ENCODE data around the gene RSPRY1. TPM values are rescaled to one million over a fixed set of nuclear protein-coding genes. Genes with fewer than 3 reads are reported as not detected.

The RSPRY1 gene
- total and polyA plus RNA-seq, 2 of the 8 experiments (the other 6 are each of a cell fraction or from before 2014, with no cell fraction given): 11.5 to 32.5 TPM

DNA sequence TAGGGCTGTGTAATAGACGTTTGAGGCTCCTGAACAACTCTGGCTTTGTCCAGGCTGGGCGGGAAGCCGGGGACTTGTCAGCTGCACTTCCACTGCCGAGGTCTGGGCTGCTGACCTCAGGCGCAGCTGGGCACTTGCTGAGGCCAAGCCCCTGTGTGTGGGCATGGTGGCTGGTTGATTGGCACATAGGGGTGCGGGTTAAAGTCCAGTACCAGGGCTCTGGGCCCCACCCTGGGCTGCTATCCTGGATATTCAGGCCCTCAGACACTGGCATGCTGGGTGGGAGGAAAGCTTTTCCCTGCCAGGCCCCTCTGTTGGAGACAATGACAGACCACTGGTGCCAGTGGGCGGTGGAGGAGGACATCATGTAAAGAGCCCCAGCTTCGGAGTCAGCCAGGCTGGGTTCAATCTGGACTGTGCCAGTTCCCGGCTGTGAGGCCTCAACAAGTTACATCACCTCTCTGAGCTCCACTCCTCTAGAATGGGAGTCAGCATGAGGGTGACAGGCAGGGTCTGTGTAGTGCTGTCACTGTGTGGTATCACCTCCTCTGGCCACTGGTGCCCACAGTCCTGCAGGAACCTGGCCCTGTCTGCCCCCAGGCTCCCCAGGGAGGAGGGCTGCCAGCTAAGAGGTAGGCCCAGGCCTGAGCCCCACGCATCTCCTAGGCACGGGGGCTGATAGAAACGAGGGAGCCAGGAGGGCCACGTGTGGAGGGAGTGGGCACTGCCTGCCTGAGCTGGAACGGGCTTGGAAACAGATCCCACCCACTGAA, 42.8 kb upstream of the RSPRY1 start:
- no peak for DNase-seq (ENCODE audit: low read depth in 1 of 2, low spot score in 2 of 2)
- H3K4me2 ChIP-seq (ENCODE audit: insufficient read depth in 1 of 2, low read depth in 2 of 2, low read length in 2 of 2): no peak overlapping the region
- no peak overlapping the region for H2AK5ac ChIP-seq (ENCODE audit: low read depth, low read length)
- H3K9me3 ChIP-seq (ENCODE audit: insufficient read depth in 2 of 2, low read depth in 1 of 2, low read length in 1 of 2): no peaks in the 10 kb centered on the region
- ChIA-PET POLR2A (ENCODE audit: partially characterized antibody) (interaction anchor here (0.9 to 1.6 kb wide), 6 partner anchors 9 to 42 kb away, joined by 3 to 5 read pairs (median 4); partner anchors contain the start of genes PSME3IP1 and RSPRY1), CTCF (ENCODE audit: partially characterized antibody) (interaction anchor here (1.3 to 4.2 kb wide), 5 partner anchors 8 to 179 kb away, joined by 4 to 32 read pairs (median 7); partner anchors contain the start of gene CPNE2)
- no peak overlapping the region for H2BK20ac ChIP-seq (ENCODE audit: low read length)
- H3K9ac ChIP-seq (replicated peaks in 1 of 4; ENCODE audit: extremely low read depth in 1 of 4, low read depth in 3 of 4, low read length in 3 of 4): no peak overlapping the region
- H4K20me1 ChIP-seq (replicated peaks in 1 of 2; ENCODE audit: control insufficient read depth in 1 of 2, insufficient read depth in 2 of 2, low read length in 2 of 2): no peaks in the 10 kb centered on the region
- H3K79me1 ChIP-seq (ENCODE audit: low read depth, low read length): no peaks in the 10 kb centered on the region
- H2BK5ac ChIP-seq (ENCODE audit: low read depth, low read length): no peak overlapping the region
- no peaks in the 10 kb centered on the region for H3K27me3 ChIP-seq (replicated peaks in 1 of 4; ENCODE audit: control insufficient read depth in 3 of 4, extremely low read depth in 1 of 4, insufficient read depth in 3 of 4, low read length in 3 of 4)
- H3K23me2 ChIP-seq (ENCODE audit: low read depth, low read length): no peaks in the 10 kb centered on the region
- no peak overlapping the region for H4K8ac ChIP-seq (ENCODE audit: extremely low read depth, insufficient read depth, low read length)
- H2BK12ac ChIP-seq (ENCODE audit: low read depth, low read length): peak overlapping the region; percentile 68; the same call in 1 of the 2 replicates
- peak overlapping the region; percentile 81 for H4K91ac ChIP-seq (replicated peaks; ENCODE audit: insufficient read length, low read length)
- no peak overlapping the region; the same call in 1 of the 2 replicates for H3K27ac ChIP-seq (ENCODE audit: low read depth, low read length)
- no peak for TF ChIP-seq CHD2 (IDR thresholded peaks at IDR 0.05; ENCODE audit: low read length)
- no peak for TF ChIP-seq E2F6 (IDR thresholded peaks at IDR 0.05)
- TF ChIP-seq NANOG (IDR thresholded peaks at IDR 0.05; ENCODE audit: insufficient read depth, low read depth, low read length, poor library complexity, severe bottlenecking): no peak
- no peak for TF ChIP-seq POLR2A (IDR thresholded peaks at IDR 0.05; ENCODE audit: control extremely low read depth in 1 of 2, low read depth in 2 of 2, low read length in 2 of 2)
- no peak for TF ChIP-seq GTF2F1 (IDR thresholded peaks at IDR 0.05; ENCODE audit: borderline replicate concordance, low read depth, low read length)
- TF ChIP-seq KDM1A (IDR thresholded peaks at IDR 0.05; ENCODE audit: borderline replicate concordance, low read length): no peak
- 89% methylated on average over 12 of the region's 14 CpGs; no CpG with 5 or more reads in 1 of the 2 experiments for WGBS, 2 experiments (ENCODE audit: extremely low coverage in 1 of 2, insufficient coverage in 1 of 2, insufficient read length in 1 of 2, insufficient replicate concordance in 2 of 2, low coverage in 1 of 2, low lambda C conversion rate in 2 of 2, missing lambda C conversion rate in 1 of 2)
- no peak overlapping the region for H3K56ac ChIP-seq (replicated peaks; ENCODE audit: insufficient read length, low read depth, low read length)
- peak overlapping the region; percentile 72; the same call in 1 of the 2 replicates for H2BK15ac ChIP-seq (ENCODE audit: low read length)
- FAIRE-seq: no peak
- H3K18ac ChIP-seq (ENCODE audit: extremely low read depth, low read length): no peak overlapping the region; the same call in 1 of the 2 replicates
- no peaks in the 10 kb centered on the region for H3K36me3 ChIP-seq (ENCODE audit: control insufficient read depth in 2 of 4, insufficient read depth in 4 of 4, low read length in 3 of 4)
- no peak overlapping the region for H2AFZ ChIP-seq (ENCODE audit: low read length)
- H3K23ac ChIP-seq (ENCODE audit: insufficient read length): no peak overlapping the region
- no peak overlapping the region for H3K14ac ChIP-seq (ENCODE audit: insufficient read length)
- H3K79me2 ChIP-seq (ENCODE audit: control insufficient read depth in 1 of 2, insufficient read depth in 2 of 2, low read length in 2 of 2): no peaks in the 10 kb centered on the region
- peaks cover 4 to 23% (median 13%) of the 10 kb centered on the region in 4 experiments for H3K4me1 ChIP-seq (replicated peaks in 1 of 4; ENCODE audit: control insufficient read depth in 3 of 4, insufficient read depth in 4 of 4, low read length in 3 of 4)
- H3K4me3 ChIP-seq (ENCODE audit: extremely low read depth in 1 of 4, insufficient read depth in 2 of 4, low read depth in 3 of 4, low read length in 4 of 4): no peak overlapping the region
- no peak overlapping the region for H4K5ac ChIP-seq (ENCODE audit: insufficient read length, low read depth, low read length)
- H3K4ac ChIP-seq (replicated peaks; ENCODE audit: insufficient read length, low read depth, low read length): no peak overlapping the region
- H2BK120ac ChIP-seq (replicated peaks; ENCODE audit: low read depth, low read length): no peak overlapping the region

Data from H1 (cell line).